HCT116 (cell line): ENCODE results near the gene GALE. TPM values are rescaled to one million over a fixed set of nuclear protein-coding genes. Genes with fewer than 3 reads are reported as not detected.
A peak's percentile ranks its signal among the peaks of the same experiment; 100 is the strongest.

Experiments used
- ATAC-seq: fragments of 200-7000 bp; cut with Tn5 transposase; 2 replicates; pipeline ENCODE4 v1.9.1; 2020; ENCODE audit warnings: mild to moderate bottlenecking, moderate library complexity
- BruUV-seq: library from RNA; stranded (reverse); fragments of 400-500 nt; replicated peaks from 2 replicates; lab custom pipeline; 2021; lab: Mats Ljungman, UMichigan
- CTCF ChIA-PET: fragments of 300-600 bp; sonication (Branson Sonifier 250); formaldehyde crosslinking; loops from one replicate; lab custom pipeline; 2021; ENCODE audit warnings: antibody characterized with exemption; lab: Charles Lee
- POLR2A ChIA-PET: fragments of 300-600, 350-600 bp; sonication (Branson Sonifier 250); formaldehyde crosslinking; loops from one replicate; lab custom pipeline; 2021; ENCODE audit warnings: antibody characterized with exemption; lab: Charles Lee
- RAD21 ChIA-PET, 2 experiments: fragments of 300-600 bp; sonication (Branson Sonifier 250); formaldehyde crosslinking; loops; one replicate each; lab custom pipeline; 2023; ENCODE audit warnings: low total read pairs in 2 of 2; ENCODE audit not compliant: uncharacterized antibody in 2 of 2, unreplicated experiment in 2 of 2, low non-redundant PET in 1 of 2; lab: Charles Lee
- DNase-seq: peaks from one replicate; pipeline ENCODE4 v3.0.0-alpha.2; 2010; ENCODE audit warnings: low read depth, low spot score
- H2AFZ ChIP-seq: fragments of 200-600 bp; shearing (Covaris generic), sonication (generic); 2 replicates; pipeline ENCODE4 v1.6.1; 2017; ENCODE audit warnings: low read depth, mixed run types, mixed read lengths, antibody characterized with exemption, low read length; ENCODE audit not compliant: poor library complexity, severe bottlenecking
- H3K27ac ChIP-seq: 2 replicates; pipeline ENCODE4 v1.5.1; 2012; ENCODE audit warnings: low read depth, low read length
- H3K27me3 ChIP-seq: fragments of 200-600 bp; sonication (generic); 2 replicates; pipeline ENCODE4 v1.6.1; 2016; ENCODE audit warnings: mixed run types, low read length, mixed read lengths; ENCODE audit not compliant: insufficient read depth
- H3K36me3 ChIP-seq, 2 experiments: fragments of 200-500 bp in 1 of 2; fragments of 200-600 bp in 1 of 2; sonication (Bioruptor generic) in 1 of 2; sonication (generic) in 1 of 2; 2 replicates each; pipeline versions ENCODE4 v1.5.1 to v1.6.1; 2014 to 2016; ENCODE audit warnings: low read length in 2 of 2, inconsistent platforms in 1 of 2, mixed read lengths in 1 of 2, mixed run types in 1 of 2; ENCODE audit not compliant: insufficient read depth in 2 of 2, control insufficient read depth in 1 of 2
- H3K4me1 ChIP-seq, 2 experiments: fragments of 200-600 bp in 1 of 2; sonication (generic) in 1 of 2; 2 replicates each; pipeline versions ENCODE4 v1.5.1 to v1.6.1; 2012 to 2017; ENCODE audit warnings: low read length in 2 of 2, inconsistent platforms in 1 of 2, mild to moderate bottlenecking in 1 of 2, mixed read lengths in 1 of 2, mixed run types in 1 of 2, moderate library complexity in 1 of 2; ENCODE audit not compliant: insufficient read depth in 2 of 2, control insufficient read depth in 1 of 2
- H3K4me2 ChIP-seq: fragments of 200-600 bp; sonication (generic); 2 replicates; pipeline ENCODE4 v1.6.1; 2017; ENCODE audit warnings: mixed run types, low read length, mixed read lengths
- H3K4me3 ChIP-seq, 2 experiments: fragments of 200-600 bp in 1 of 2; sonication (generic) in 1 of 2; replicated peaks in 1 of 2; 2 replicates each; pipeline ENCODE4 v1.5.1; 2011 to 2016; ENCODE audit warnings: low read length in 2 of 2, control low read depth in 1 of 2, low read depth in 1 of 2, mild to moderate bottlenecking in 1 of 2, mixed read lengths in 1 of 2, mixed run types in 1 of 2
- H3K79me2 ChIP-seq: fragments of 200-600 bp; sonication (generic); 2 replicates; pipeline ENCODE4 v1.6.1; 2017; ENCODE audit warnings: mild to moderate bottlenecking, mixed run types, low read length, moderate library complexity, mixed read lengths; ENCODE audit not compliant: insufficient read depth
- H3K9ac ChIP-seq: fragments of 200-600 bp; sonication (generic); 2 replicates; pipeline ENCODE4 v1.6.1; 2016; ENCODE audit warnings: low read length, mixed read lengths
- H3K9me2 ChIP-seq: fragments of 200-600 bp; sonication (generic), shearing (Covaris generic); 2 replicates; pipeline ENCODE4 v1.6.1; 2017; ENCODE audit warnings: mixed run types, mild to moderate bottlenecking, moderate library complexity; ENCODE audit not compliant: insufficient read depth
- H3K9me3 ChIP-seq, 2 experiments: fragments of 200-500 bp in 1 of 2; fragments of 200-600 bp in 1 of 2; sonication (Bioruptor generic) in 1 of 2; sonication (generic) in 1 of 2; 2 replicates each; pipeline ENCODE4 v1.6.1; 2014 to 2017; ENCODE audit warnings: low read length in 2 of 2, mixed read lengths in 2 of 2, inconsistent platforms in 1 of 2, low read depth in 1 of 2, mild to moderate bottlenecking in 1 of 2, mixed run types in 1 of 2, moderate library complexity in 1 of 2; ENCODE audit not compliant: control insufficient read depth in 1 of 2, insufficient read depth in 1 of 2
- H4K20me1 ChIP-seq: fragments of 200-600 bp; sonication (generic), shearing (Covaris generic); 2 replicates; pipeline ENCODE4 v1.6.1; 2017; ENCODE audit warnings: mixed run types, mild to moderate bottlenecking, moderate library complexity; ENCODE audit not compliant: insufficient read depth
- RAD21 ChIP-seq: IDR thresholded peaks from 2 replicates; pipeline ENCODE4 v1.6.1; 2012; ENCODE audit warnings: low read depth, mild to moderate bottlenecking
- intact Hi-C: fragments of 100-400 bp; cut with micrococcal nuclease; formaldehyde crosslinking; loops from 2 replicates; pipeline ENCODE4 v1.10.0; 2022
- total RNA-seq: library from RNA; stranded (reverse); gene quantifications from one replicate; pipeline ENCODE4 v1.2.1, GENCODE V29; 2021; ENCODE audit not compliant: unreplicated experiment
- TF ChIP-seq, protein P1 (sequence below), 3 experiments: fragments of 200-600 bp in 1 of 3; sonication (generic) in 1 of 3; IDR thresholded peaks in 2 of 3; conservative IDR thresholded peaks in 1 of 3; 2 replicates each; pipeline ENCODE4 v1.5.1; 2012 to 2017; ENCODE audit warnings: low read depth in 2 of 3, low read length in 2 of 3, antibody characterized with exemption in 1 of 3, borderline replicate concordance in 1 of 3, control low read depth in 1 of 3, mild to moderate bottlenecking in 1 of 3, mixed read lengths in 1 of 3, mixed run types in 1 of 3, moderate library complexity in 1 of 3; ENCODE audit not compliant: insufficient read depth in 1 of 3

The GALE gene
- total RNA-seq, 1 experiment from 2014 or later, result 114 TPM

GRCh38 chr1:23796466-23797271, 3.9 kb downstream of the GALE start:
- peaks cover 15 to 33% of the 10 kb centered on the region in 2 experiments; a peak in 3 of 4 replicates for H3K36me3 ChIP-seq
- no peak for TF ChIP-seq RAD21
- TF ChIP-seq, protein P1, sequence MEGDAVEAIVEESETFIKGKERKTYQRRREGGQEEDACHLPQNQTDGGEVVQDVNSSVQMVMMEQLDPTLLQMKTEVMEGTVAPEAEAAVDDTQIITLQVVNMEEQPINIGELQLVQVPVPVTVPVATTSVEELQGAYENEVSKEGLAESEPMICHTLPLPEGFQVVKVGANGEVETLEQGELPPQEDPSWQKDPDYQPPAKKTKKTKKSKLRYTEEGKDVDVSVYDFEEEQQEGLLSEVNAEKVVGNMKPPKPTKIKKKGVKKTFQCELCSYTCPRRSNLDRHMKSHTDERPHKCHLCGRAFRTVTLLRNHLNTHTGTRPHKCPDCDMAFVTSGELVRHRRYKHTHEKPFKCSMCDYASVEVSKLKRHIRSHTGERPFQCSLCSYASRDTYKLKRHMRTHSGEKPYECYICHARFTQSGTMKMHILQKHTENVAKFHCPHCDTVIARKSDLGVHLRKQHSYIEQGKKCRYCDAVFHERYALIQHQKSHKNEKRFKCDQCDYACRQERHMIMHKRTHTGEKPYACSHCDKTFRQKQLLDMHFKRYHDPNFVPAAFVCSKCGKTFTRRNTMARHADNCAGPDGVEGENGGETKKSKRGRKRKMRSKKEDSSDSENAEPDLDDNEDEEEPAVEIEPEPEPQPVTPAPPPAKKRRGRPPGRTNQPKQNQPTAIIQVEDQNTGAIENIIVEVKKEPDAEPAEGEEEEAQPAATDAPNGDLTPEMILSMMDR (IDR thresholded peaks at IDR 0.05 in 2 of 3, conservative IDR thresholded peaks at IDR 0.05 in 1 of 3; ENCODE audit: borderline replicate concordance in 1 of 3, insufficient read depth in 1 of 3, low read depth in 2 of 3, low read length in 2 of 3), result peak in 2 of 3 experiments; percentile 38 to 41; a peak in 3 of 6 replicates
- TF ChIP-seq, all 23 proteins: peak for 1
- ChIA-PET POLR2A (interaction anchor here (0.6 kb wide), 1 partner anchor 18 kb away, joined by 3 read pairs; the partner anchor contains the start of gene PITHD1), RAD21 (interaction anchor here in 1 of 2 experiments (0.6 kb wide), 1 partner anchor 100 kb away, joined by 3 read pairs; no protein-coding TSS in a partner anchor), CTCF (interaction anchor here (1.1 to 2.0 kb wide), 3 partner anchors 14 to 120 kb away, joined by 5 to 9 read pairs (median 6); no protein-coding TSS in a partner anchor)
- Histone ChIP-seq H3K27ac (peak overlapping the region; percentile 47; the same call in 1 of the 2 replicates), H3K27me3 (no peaks in the 10 kb centered on the region), H3K9me3 (no peaks in the 10 kb centered on the region), H4K20me1 (no peaks in the 10 kb centered on the region), H3K4me2 (no peak overlapping the region), H3K4me1 (peaks cover 24 to 53% of the 10 kb centered on the region in 2 experiments), H3K9me2 (no peaks in the 10 kb centered on the region), H3K79me2 (peaks cover 44% of the 10 kb centered on the region), H3K4me3 (no peak overlapping the region), H3K9ac (no peak overlapping the region), H2AFZ (no peak overlapping the region)
- intact Hi-C loops, result loop anchor here (5.0 kb wide), 1 partner anchor 121 kb away; no protein-coding TSS in a partner anchor
- ATAC-seq (no peak), DNase-seq (no peak)
- no TSS peak for BruUV-seq
